Ascending aorta (tissue), 2 donors: ENCODE measurements around the gene PTPRN2. TPM values are rescaled to one million over a fixed set of nuclear protein-coding genes. Genes with fewer than 3 reads are reported as not detected.

Experiments
- DNase-seq, 2 donors: peaks; one replicate each; pipeline ENCODE4 v3.0.0-alpha.2; 2019; ENCODE audit warnings: low spot score in 2 of 2
- H3K27ac ChIP-seq, 2 donors: fragments of 200-600 bp; sonication (generic); one replicate each; pipeline ENCODE4 v1.5.1; 2016 to 2017; ENCODE audit warnings: mild to moderate bottlenecking in 1 of 2
- H3K27me3 ChIP-seq: fragments of 200-600 bp; sonication (generic); one replicate; pipeline ENCODE4 v1.5.1; 2017
- H3K36me3 ChIP-seq, 2 donors: fragments of 200-600 bp; sonication (generic); one replicate each; pipeline ENCODE4 v1.5.1; 2016
- H3K4me1 ChIP-seq, 2 donors: fragments of 200-600 bp; sonication (generic); one replicate each; pipeline ENCODE4 v1.5.1; 2016 to 2017; ENCODE audit warnings: mild to moderate bottlenecking in 1 of 2
- H3K4me3 ChIP-seq, 2 donors: fragments of 200-600 bp; sonication (generic); one replicate each; pipeline ENCODE4 v1.5.1; 2016 to 2017; ENCODE audit warnings: mild to moderate bottlenecking in 1 of 2
- H3K9me3 ChIP-seq, 2 donors: fragments of 200-600 bp; sonication (generic); one replicate each; pipeline ENCODE4 v1.5.1; 2016
- CTCF ChIP-seq, 3 experiments: fragments of 200-600 bp in 2 of 3; fragments of 450-650 bp in 1 of 3; sonication (generic) in 2 of 3; IDR thresholded peaks; one replicate each; pipeline ENCODE4 v1.5.1; 2016 to 2019; ENCODE audit warnings: antibody characterized with exemption in 3 of 3, mild to moderate bottlenecking in 1 of 3, moderate library complexity in 1 of 3
- intact Hi-C: fragments of 100-400 bp; cut with DNase I; formaldehyde crosslinking; loops from one replicate; pipeline ENCODE4 v1.15.1; 2023
- total RNA-seq: library from RNA; depleted of rRNA; stranded (reverse); fragments of >200 nt; gene quantifications from one replicate; pipeline ENCODE4 v1.1.0, GENCODE V29; 2016

The PTPRN2 gene
- total RNA-seq, 1 donor from 2014 or later, result 7.3 TPM

DNA sequence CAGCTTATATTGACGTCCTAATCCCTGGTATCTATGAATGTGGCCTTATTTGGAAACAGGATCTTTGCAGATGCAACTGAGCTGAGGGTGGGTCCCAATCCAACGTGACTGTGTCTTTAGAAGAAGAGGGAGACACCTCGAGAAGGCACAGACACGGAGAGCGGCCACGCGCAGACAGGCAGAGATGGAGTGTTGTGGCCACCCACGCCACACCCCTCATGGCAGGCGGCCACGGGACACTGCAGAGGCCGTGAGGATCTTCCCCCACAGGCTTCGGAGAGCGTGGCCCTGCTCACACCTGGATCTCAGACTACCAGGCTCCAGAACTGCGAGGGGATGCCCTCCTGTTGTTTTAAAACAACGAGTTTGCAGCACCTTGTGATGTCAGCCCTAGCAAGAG lies 1005.9 kb downstream of the PTPRN2 start:
- H3K9me3 ChIP-seq, result no peaks in the 10 kb centered on the region
- H3K4me1 ChIP-seq, result no peaks in the 10 kb centered on the region
- no peaks in the 10 kb centered on the region for H3K36me3 ChIP-seq
- no peak for TF ChIP-seq CTCF (IDR thresholded peaks at IDR 0.05)
- DNase-seq, result no peak
- intact Hi-C loops, result no loop called here
- H3K4me3 ChIP-seq, result no peak overlapping the region
- no peak overlapping the region for H3K27ac ChIP-seq
- H3K27me3 ChIP-seq, result no peaks in the 10 kb centered on the region

DNA sequence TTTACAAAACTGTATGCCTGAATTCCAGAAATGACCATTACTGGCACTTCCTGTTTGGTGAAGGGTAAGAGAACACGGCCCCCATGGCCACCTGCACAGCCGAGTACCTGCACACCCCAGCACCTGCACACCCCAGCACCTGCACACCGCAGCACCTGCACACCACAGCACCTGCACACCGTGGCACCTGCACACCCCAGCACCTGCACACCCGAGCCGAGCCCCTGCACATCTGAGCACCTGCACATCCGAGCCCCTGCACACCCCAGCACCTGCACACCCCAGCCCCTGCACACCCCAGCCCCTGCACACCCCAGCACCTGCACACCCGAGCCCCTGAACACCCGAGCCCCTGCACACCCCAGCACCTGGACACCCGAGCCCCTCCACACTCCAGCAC lies 1007.3 kb downstream of the PTPRN2 start:
- no peak for TF ChIP-seq CTCF (IDR thresholded peaks at IDR 0.05)
- H3K4me3 ChIP-seq, result no peak overlapping the region
- no peaks in the 10 kb centered on the region for H3K27me3 ChIP-seq
- no peak for DNase-seq
- H3K4me1 ChIP-seq, result no peaks in the 10 kb centered on the region
- no peaks in the 10 kb centered on the region for H3K9me3 ChIP-seq
- H3K36me3 ChIP-seq, result no peaks in the 10 kb centered on the region
- intact Hi-C loops, result no loop called here
- no peak overlapping the region for H3K27ac ChIP-seq

GRCh38 chr7:157579425-157579824 lies 1008.2 kb downstream of the PTPRN2 start:
- Histone ChIP-seq H3K4me3 (no peak overlapping the region), H3K27me3 (no peaks in the 10 kb centered on the region), H3K27ac (no peak overlapping the region), H3K36me3 (no peaks in the 10 kb centered on the region), H3K4me1 (no peaks in the 10 kb centered on the region), H3K9me3 (no peaks in the 10 kb centered on the region)
- no peak for DNase-seq
- intact Hi-C loops, result no loop called here
- no peak for TF ChIP-seq CTCF (IDR thresholded peaks at IDR 0.05)

DNA sequence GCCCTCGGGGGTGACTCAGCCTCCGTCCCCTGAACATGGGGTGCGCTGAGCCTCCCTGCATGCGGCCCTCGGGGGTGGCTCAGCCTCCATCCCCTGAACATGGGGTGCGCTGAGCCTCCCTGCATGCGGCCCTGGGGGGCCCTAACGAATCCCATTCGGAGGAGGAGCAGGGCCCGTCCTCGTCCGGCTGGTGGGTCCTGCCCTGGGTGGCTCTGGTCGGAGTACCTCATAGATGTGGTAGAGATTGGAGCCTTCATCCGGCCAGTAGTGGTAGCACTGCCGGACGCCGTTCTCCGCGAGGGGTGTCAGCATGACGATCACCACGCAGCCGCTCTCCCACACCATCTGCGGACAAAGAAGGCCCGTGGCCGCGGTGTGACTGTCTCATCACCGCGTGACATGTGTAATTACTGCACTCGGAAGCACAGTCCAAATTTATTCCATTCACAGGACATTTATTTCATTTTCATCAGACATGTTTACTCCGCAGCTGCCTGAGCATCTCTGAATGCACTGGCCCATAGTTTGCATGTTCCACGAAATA lies 1009.8 kb downstream of the PTPRN2 start:
- DNase-seq, result no peak
- Histone ChIP-seq H3K27ac (no peak overlapping the region), H3K4me1 (no peaks in the 10 kb centered on the region), H3K27me3 (no peaks in the 10 kb centered on the region), H3K4me3 (no peak overlapping the region), H3K9me3 (no peaks in the 10 kb centered on the region), H3K36me3 (no peaks in the 10 kb centered on the region)
- TF ChIP-seq CTCF (IDR thresholded peaks at IDR 0.05), result no peak
- intact Hi-C loops, result no loop called here

GRCh38 chr7:157577061-157577460 lies 1010.6 kb downstream of the PTPRN2 start:
- no peaks in the 10 kb centered on the region for H3K27me3 ChIP-seq
- intact Hi-C loops, result no loop called here
- H3K4me1 ChIP-seq, result no peaks in the 10 kb centered on the region
- H3K36me3 ChIP-seq, result no peaks in the 10 kb centered on the region
- no peak for DNase-seq
- no peak overlapping the region for H3K27ac ChIP-seq
- no peak for TF ChIP-seq CTCF (IDR thresholded peaks at IDR 0.05)
- H3K4me3 ChIP-seq, result no peak overlapping the region
- H3K9me3 ChIP-seq, result no peaks in the 10 kb centered on the region

GRCh38 chr7:157576415-157576814 lies 1011.2 kb downstream of the PTPRN2 start:
- intact Hi-C loops, result no loop called here
- Histone ChIP-seq H3K4me1 (no peaks in the 10 kb centered on the region), H3K36me3 (no peaks in the 10 kb centered on the region), H3K27me3 (no peaks in the 10 kb centered on the region), H3K9me3 (no peaks in the 10 kb centered on the region), H3K4me3 (no peak overlapping the region), H3K27ac (no peak overlapping the region)
- TF ChIP-seq CTCF (IDR thresholded peaks at IDR 0.05), result no peak
- DNase-seq, result no peak
